IMR-90 (cell line): ENCODE measurements around the gene IKZF3. TPM values are rescaled to one million over a fixed set of nuclear protein-coding genes. Genes with fewer than 3 reads are reported as not detected.
"Not testable (repeated sequence)": the region's sequence is repeated elsewhere in the genome, so short reads cannot be mapped to it uniquely, and the experiment has no call there.

Source experiments
- ATAC-seq: fragments of 200-7000 bp; cut with Tn5 transposase; 2 replicates; pipeline ENCODE4 v1.9.1; 2020; ENCODE audit warnings: low read depth, mild to moderate bottlenecking, moderate library complexity
- BruUV-seq: library from RNA; stranded (reverse); fragments of 400-500 nt; replicated peaks from 2 replicates; lab custom pipeline; 2021; lab: Mats Ljungman, UMichigan
- CTCF ChIA-PET: fragments of 300-600 bp; formaldehyde crosslinking; extraction: SDS; loops from one replicate; lab custom pipeline; 2021; ENCODE audit warnings: antibody characterized with exemption; lab: Yijun Ruan, JAX
- POLR2A ChIA-PET: fragments of 300-600 bp; sonication (Branson Sonifier 250); formaldehyde crosslinking; loops from one replicate; lab custom pipeline; 2022; ENCODE audit warnings: antibody characterized with exemption; ENCODE audit not compliant: unreplicated experiment; lab: Charles Lee
- DNase-seq: peaks from one replicate; pipeline ENCODE4 v3.0.0; 2013
- H2AFZ ChIP-seq: replicated peaks from 2 replicates; pipeline ENCODE3; 2013; ENCODE audit warnings: low read length, mild to moderate bottlenecking; ENCODE audit not compliant: poor library complexity
- H2AK5ac ChIP-seq: 2 replicates; pipeline ENCODE4 v1.6.1; 2013; ENCODE audit warnings: low read depth, low read length, inconsistent platforms
- H2AK9ac ChIP-seq: replicated peaks from 2 replicates; pipeline ENCODE3; 2013; ENCODE audit warnings: mild to moderate bottlenecking, low read depth, low read length, moderate library complexity; ENCODE audit not compliant: poor library complexity
- H2BK120ac ChIP-seq: 2 replicates; pipeline ENCODE4 v1.6.1; 2013; ENCODE audit warnings: low read depth, low read length, inconsistent platforms
- H2BK15ac ChIP-seq: 3 replicates; pipeline ENCODE4 v1.6.1; 2013; ENCODE audit warnings: low read depth, low read length, inconsistent platforms
- H2BK20ac ChIP-seq: 2 replicates; pipeline ENCODE4 v1.6.1; 2013; ENCODE audit warnings: low read depth, mild to moderate bottlenecking, inconsistent platforms, low read length, moderate library complexity
- H2BK5ac ChIP-seq: 2 replicates; pipeline ENCODE4 v1.6.1; 2013; ENCODE audit warnings: mild to moderate bottlenecking, low read depth, low read length, inconsistent platforms; ENCODE audit not compliant: poor library complexity, severe bottlenecking
- H3K14ac ChIP-seq: replicated peaks from 2 replicates; pipeline ENCODE4 v1.6.1; 2013; ENCODE audit warnings: low read depth, low read length, inconsistent platforms
- H3K18ac ChIP-seq: 2 replicates; pipeline ENCODE4 v1.6.1; 2013; ENCODE audit warnings: low read depth, low read length, control low read depth
- H3K23ac ChIP-seq: 2 replicates; pipeline ENCODE4 v1.6.1; 2013; ENCODE audit warnings: low read depth, low read length, inconsistent platforms
- H3K27ac ChIP-seq: 2 replicates; pipeline ENCODE4 v1.5.1; 2013; ENCODE audit warnings: mild to moderate bottlenecking, control low read depth, low read length; ENCODE audit not compliant: insufficient read depth
- H3K27me3 ChIP-seq: 2 replicates; pipeline ENCODE4 v1.6.1; 2013; ENCODE audit warnings: low read length; ENCODE audit not compliant: control insufficient read depth, insufficient read depth
- H3K36me3 ChIP-seq: 2 replicates; pipeline ENCODE4 v1.6.1; 2013; ENCODE audit warnings: low read length, mixed read lengths; ENCODE audit not compliant: control insufficient read depth, insufficient read depth
- H3K4ac ChIP-seq: 2 replicates; pipeline ENCODE4 v1.6.1; 2013; ENCODE audit warnings: low read depth, low read length, inconsistent platforms
- H3K4me1 ChIP-seq: 2 replicates; pipeline ENCODE4 v1.6.1; 2013; ENCODE audit warnings: low read length, mixed read lengths; ENCODE audit not compliant: control insufficient read depth, insufficient read depth
- H3K4me2 ChIP-seq: 2 replicates; pipeline ENCODE4 v1.6.1; 2013; ENCODE audit warnings: low read depth, mild to moderate bottlenecking, control low read depth, low read length, moderate library complexity
- H3K4me3 ChIP-seq: 2 replicates; pipeline ENCODE4 v1.5.1; 2013; ENCODE audit warnings: low read depth, mild to moderate bottlenecking, control low read depth, low read length, moderate library complexity; ENCODE audit not compliant: insufficient read depth
- H3K56ac ChIP-seq: 2 replicates; pipeline ENCODE4 v1.6.1; 2013; ENCODE audit warnings: low read length, inconsistent platforms; ENCODE audit not compliant: insufficient read depth; ENCODE audit errors: extremely low read depth
- H3K79me1 ChIP-seq, 2 experiments: 2 replicates each; pipeline ENCODE4 v1.6.1; 2013; ENCODE audit warnings: low read length in 2 of 2, inconsistent platforms in 1 of 2, low read depth in 1 of 2
- H3K9ac ChIP-seq: 2 replicates; pipeline ENCODE4 v1.6.1; 2013; ENCODE audit warnings: low read depth, low read length, control low read depth
- H3K9me1 ChIP-seq: 2 replicates; pipeline ENCODE4 v1.6.1; 2013; ENCODE audit warnings: low read length, inconsistent platforms; ENCODE audit not compliant: insufficient read depth
- H3K9me3 ChIP-seq: 2 replicates; pipeline ENCODE4 v1.6.1; 2013; ENCODE audit warnings: low read length; ENCODE audit not compliant: control insufficient read depth, insufficient read depth
- H4K20me1 ChIP-seq: 2 replicates; pipeline ENCODE4 v1.6.1; 2013; ENCODE audit warnings: low read length, inconsistent platforms; ENCODE audit not compliant: insufficient read depth
- H4K5ac ChIP-seq: 2 replicates; pipeline ENCODE4 v1.6.1; 2013; ENCODE audit warnings: mild to moderate bottlenecking, low read depth, low read length, control low read depth
- H4K8ac ChIP-seq, 2 experiments: 2 replicates each; pipeline ENCODE4 v1.6.1; 2013; ENCODE audit warnings: low read depth in 2 of 2, low read length in 2 of 2, control low read depth in 1 of 2, inconsistent platforms in 1 of 2
- H4K91ac ChIP-seq: 2 replicates; pipeline ENCODE4 v1.6.1; 2013; ENCODE audit warnings: low read depth, low read length, inconsistent platforms; ENCODE audit not compliant: insufficient read depth
- CEBPB ChIP-seq: IDR thresholded peaks from 2 replicates; pipeline ENCODE4 v1.6.1; 2012; ENCODE audit warnings: low read depth, low read length, improper control_type of control experiment
- WGBS, 2 experiments: methylation state at CpG; one replicate each; pipeline versions ENCODE4 v1.1.5 to v1.1.7; 2013; ENCODE audit warnings: missing lambda C conversion rate in 2 of 2; ENCODE audit not compliant: insufficient read length in 1 of 2; ENCODE audit errors: extremely low coverage in 2 of 2; 5-methylcytosine and 5-hydroxymethylcytosine counted together
- dilution Hi-C: fragments of 300-500 bp; cut with HindIII; formaldehyde crosslinking; loops from one replicate; pipeline ENCODE4 v1.14.3; 2018; ENCODE audit warnings: low sequenced_read_pairs; ENCODE audit not compliant: unreplicated experiment
- in situ Hi-C: fragments of 300-500 bp; cut with MboI; formaldehyde crosslinking; loops from 3 replicates; pipeline ENCODE4 v1.14.3; 2019; ENCODE audit warnings: low sequenced_read_pairs, inconsistent platforms, mixed read lengths
- intact Hi-C: fragments of 100-400 bp; cut with micrococcal nuclease; formaldehyde crosslinking; loops from 2 replicates; pipeline ENCODE4 v1.10.0; 2022
- polyA plus RNA-seq, 3 experiments: library from polyadenylated mRNA; depleted of rRNA; stranded (reverse); fragments of >200 nt; gene quantifications; 2 replicates each; pipeline ENCODE4 v1.2.3, GENCODE V29; 2012; ENCODE audit warnings: low replicate concordance in 1 of 3
- total RNA-seq: library from RNA; depleted of rRNA; stranded (reverse); fragments of >200 nt; gene quantifications from 2 replicates; pipeline ENCODE4 v1.2.3, GENCODE V29; 2012

IKZF3 gene
- total and polyA plus RNA-seq, 2 of the 4 experiments (the other 2 are of a cell fraction): not detected

- Histone ChIP-seq H3K4ac (no peak overlapping the region), H4K8ac (no peak overlapping the region), H3K56ac (no peak overlapping the region), H2BK5ac (no peak overlapping the region), H2BK20ac (no peak overlapping the region), H3K9ac (no peak overlapping the region), H3K14ac (no peak overlapping the region), H3K9me1 (no peaks in the 10 kb centered on the region), H3K36me3 (no peaks in the 10 kb centered on the region), H3K4me2 (no peak overlapping the region), H3K27ac (no peak overlapping the region), H3K27me3 (peaks cover 33% of the 10 kb centered on the region), H3K18ac (no peak overlapping the region), H3K4me1 (no peaks in the 10 kb centered on the region), H2AK5ac (no peak overlapping the region), H2AFZ (no peak overlapping the region), H3K79me1 (no peaks in the 10 kb centered on the region), H4K5ac (no peak overlapping the region), H3K4me3 (no peak overlapping the region), H2AK9ac (no peak overlapping the region), H3K9me3 (no peaks in the 10 kb centered on the region), H2BK15ac (no peak overlapping the region), H3K23ac (no peak overlapping the region), H4K91ac (no peak overlapping the region), H4K20me1 (no peaks in the 10 kb centered on the region), H2BK120ac (no peak overlapping the region)
- 39% methylated on average over 3 of the region's 3 CpGs; no CpG with 5 or more reads in 1 of the 2 experiments for WGBS, 2 experiments
- intact Hi-C loops: no loop called here
- ChIA-PET POLR2A (no interaction called here), CTCF (no interaction called here)
- no TSS peak for BruUV-seq
- dilution Hi-C loops: no loop called here
- DNase-seq (no peak), ATAC-seq (no peak)
- in situ Hi-C loops: no loop called here
- no peak for TF ChIP-seq CEBPB
These were observed 11.9 kb downstream of the IKZF3 start for GRCh38 chr17:39852239-39852638.

- H2AK9ac ChIP-seq, DNase-seq, H3K4me3 ChIP-seq, H2AK5ac ChIP-seq, H2AFZ ChIP-seq, H2BK5ac ChIP-seq, H3K56ac ChIP-seq, H3K79me1 ChIP-seq, H3K9me1 ChIP-seq, H3K18ac ChIP-seq, H3K4ac ChIP-seq, H4K8ac ChIP-seq, H3K4me2 ChIP-seq, in situ Hi-C loops, POLR2A ChIA-PET, H3K27ac ChIP-seq, BruUV-seq, H4K20me1 ChIP-seq, H2BK120ac ChIP-seq, H3K9me3 ChIP-seq, H3K36me3 ChIP-seq, H4K91ac ChIP-seq, H2BK15ac ChIP-seq, dilution Hi-C loops, intact Hi-C loops, CTCF ChIA-PET, H4K5ac ChIP-seq, H3K4me1 ChIP-seq, H2BK20ac ChIP-seq, ATAC-seq, H3K23ac ChIP-seq, H3K9ac ChIP-seq, H3K14ac ChIP-seq: not testable (repeated sequence)
- peaks cover 39% of the 10 kb centered on the region for H3K27me3 ChIP-seq
These were observed 13.9 kb downstream of the IKZF3 start for GRCh38 chr17:39850186-39850585.
